Measurements from ENCODE around the gene MSI2.
"Not testable (repeated sequence)": the region's sequence is repeated elsewhere in the genome, so short reads cannot be mapped to it uniquely, and the experiment has no call there.

MSI2 gene

GRCh38 chr17:57296231-57296630, 39.9 kb downstream of the MSI2 start:
- H3K9me3 ChIP-seq (ENCODE audit: control insufficient read depth, insufficient read depth, low read length): peaks cover 16% of the 10 kb centered on the region; the same call in 1 of the 2 replicates
- H3K9ac ChIP-seq (ENCODE audit: low read depth, low read length): no peak overlapping the region
- peaks cover 37% of the 10 kb centered on the region for H3K4me1 ChIP-seq (ENCODE audit: insufficient read depth, low read length)
- H3K36me3 ChIP-seq (ENCODE audit: insufficient read depth, low read length): peaks cover 5% of the 10 kb centered on the region

- peaks cover 5% of the 10 kb centered on the region for H3K36me3 ChIP-seq (ENCODE audit: insufficient read depth, low read length)
- no peak overlapping the region for H3K9ac ChIP-seq (ENCODE audit: low read depth, low read length)
- H3K9me3 ChIP-seq (ENCODE audit: control insufficient read depth, insufficient read depth, low read length): peaks cover 16% of the 10 kb centered on the region; the same call in 1 of the 2 replicates
- H3K4me1 ChIP-seq (ENCODE audit: insufficient read depth, low read length): peaks cover 24% of the 10 kb centered on the region
These were observed 42.9 kb downstream of the MSI2 start for GRCh38 chr17:57299176-57299575.

- H3K4me1 ChIP-seq (ENCODE audit: insufficient read depth, low read length); H3K36me3 ChIP-seq (ENCODE audit: insufficient read depth, low read length); H3K9ac ChIP-seq (ENCODE audit: low read depth, low read length): not testable (repeated sequence)
- peaks cover 16% of the 10 kb centered on the region; the same call in 1 of the 2 replicates for H3K9me3 ChIP-seq (ENCODE audit: control insufficient read depth, insufficient read depth, low read length)
These were observed 44.3 kb downstream of the MSI2 start for GRCh38 chr17:57300592-57300991.

GRCh38 chr17:57302690-57303465, 46.6 kb downstream of the MSI2 start:
- H3K36me3 ChIP-seq (ENCODE audit: insufficient read depth, low read length): peaks cover 2% of the 10 kb centered on the region

GRCh38 chr17:57305144-57305728, 48.9 kb downstream of the MSI2 start:
- H3K9me3 ChIP-seq (ENCODE audit: control insufficient read depth, insufficient read depth, low read length): no peaks in the 10 kb centered on the region
- peaks cover 2% of the 10 kb centered on the region; the same call in 1 of the 2 replicates for H3K36me3 ChIP-seq (ENCODE audit: insufficient read depth, low read length)
- no peak overlapping the region for H3K9ac ChIP-seq (ENCODE audit: low read depth, low read length)
- H3K4me1 ChIP-seq (ENCODE audit: insufficient read depth, low read length): peaks cover 5% of the 10 kb centered on the region; the same call in 1 of the 2 replicates

More at GRCh38 chr17:57302690-57303465, 46.6 kb downstream of the MSI2 start:
- H3K4me1 ChIP-seq (ENCODE audit: insufficient read depth, low read length): no peaks in the 10 kb centered on the region; the same call in 1 of the 2 replicates
- peaks cover 11% of the 10 kb centered on the region; the same call in 1 of the 2 replicates for H3K9me3 ChIP-seq (ENCODE audit: control insufficient read depth, insufficient read depth, low read length)
- no peak overlapping the region for H3K9ac ChIP-seq (ENCODE audit: low read depth, low read length)

GRCh38 chr17:57305908-57306504, 49.7 kb downstream of the MSI2 start:
- H3K9me3 ChIP-seq (ENCODE audit: control insufficient read depth, insufficient read depth, low read length): no peaks in the 10 kb centered on the region
- peaks cover 2% of the 10 kb centered on the region; the same call in 1 of the 2 replicates for H3K36me3 ChIP-seq (ENCODE audit: insufficient read depth, low read length)
- H3K9ac ChIP-seq (ENCODE audit: low read depth, low read length): no peak overlapping the region
- H3K4me1 ChIP-seq (ENCODE audit: insufficient read depth, low read length): peaks cover 6% of the 10 kb centered on the region; the same call in 1 of the 2 replicates

- peaks cover 2% of the 10 kb centered on the region; the same call in 1 of the 2 replicates for H3K36me3 ChIP-seq (ENCODE audit: insufficient read depth, low read length)
- no peaks in the 10 kb centered on the region for H3K9me3 ChIP-seq (ENCODE audit: control insufficient read depth, insufficient read depth, low read length)
- H3K9ac ChIP-seq (ENCODE audit: low read depth, low read length): no peak overlapping the region
- H3K4me1 ChIP-seq (ENCODE audit: insufficient read depth, low read length): peaks cover 20% of the 10 kb centered on the region
These were observed 52.3 kb downstream of the MSI2 start for GRCh38 chr17:57308543-57309186.

GRCh38 chr17:57309479-57309878, 53.2 kb downstream of the MSI2 start:
- H3K36me3 ChIP-seq (ENCODE audit: insufficient read depth, low read length): peaks cover 2% of the 10 kb centered on the region; the same call in 1 of the 2 replicates
- peaks cover 24% of the 10 kb centered on the region for H3K4me1 ChIP-seq (ENCODE audit: insufficient read depth, low read length)
- no peak overlapping the region for H3K9ac ChIP-seq (ENCODE audit: low read depth, low read length)
- no peaks in the 10 kb centered on the region for H3K9me3 ChIP-seq (ENCODE audit: control insufficient read depth, insufficient read depth, low read length)

- peaks cover 2% of the 10 kb centered on the region; the same call in 1 of the 2 replicates for H3K36me3 ChIP-seq (ENCODE audit: insufficient read depth, low read length)
- H3K9me3 ChIP-seq (ENCODE audit: control insufficient read depth, insufficient read depth, low read length): no peaks in the 10 kb centered on the region
- H3K9ac ChIP-seq (ENCODE audit: low read depth, low read length): no peak overlapping the region
- H3K4me1 ChIP-seq (ENCODE audit: insufficient read depth, low read length): peaks cover 24% of the 10 kb centered on the region
These were observed 55.2 kb downstream of the MSI2 start for GRCh38 chr17:57311281-57312216.

GRCh38 chr17:57312242-57312641, 55.9 kb downstream of the MSI2 start:
- Histone ChIP-seq H3K36me3 (ENCODE audit: insufficient read depth, low read length) (peaks cover 2% of the 10 kb centered on the region; the same call in 1 of the 2 replicates), H3K9me3 (ENCODE audit: control insufficient read depth, insufficient read depth, low read length) (no peaks in the 10 kb centered on the region), H3K9ac (ENCODE audit: low read depth, low read length) (no peak overlapping the region), H3K4me1 (ENCODE audit: insufficient read depth, low read length) (peaks cover 29% of the 10 kb centered on the region)

GRCh38 chr17:57313097-57313835, 56.9 kb downstream of the MSI2 start:
- Histone ChIP-seq H3K9ac (ENCODE audit: low read depth, low read length) (no peak overlapping the region), H3K4me1 (ENCODE audit: insufficient read depth, low read length) (peaks cover 29% of the 10 kb centered on the region), H3K9me3 (ENCODE audit: control insufficient read depth, insufficient read depth, low read length) (no peaks in the 10 kb centered on the region), H3K36me3 (ENCODE audit: insufficient read depth, low read length) (peaks cover 2% of the 10 kb centered on the region; the same call in 1 of the 2 replicates)

GRCh38 chr17:57315061-57316015, 59.0 kb downstream of the MSI2 start:
- H3K36me3 ChIP-seq (ENCODE audit: insufficient read depth, low read length): no peaks in the 10 kb centered on the region
- no peak overlapping the region for H3K9ac ChIP-seq (ENCODE audit: low read depth, low read length)
- no peaks in the 10 kb centered on the region for H3K9me3 ChIP-seq (ENCODE audit: control insufficient read depth, insufficient read depth, low read length)
- H3K4me1 ChIP-seq (ENCODE audit: insufficient read depth, low read length): peaks cover 28% of the 10 kb centered on the region
